Upper lobe of left lung (tissue), 6 donors: ENCODE data around the gene ENDOD1. TPM values are rescaled to one million over a fixed set of nuclear protein-coding genes. Genes with fewer than 3 reads are reported as not detected.

Source experiments
- ATAC-seq, 2 donors: fragments of 200-7000 bp; cut with Tn5 transposase; one replicate each; pipeline ENCODE4 v1.9.1; 2022; ENCODE audit warnings: mild to moderate bottlenecking in 2 of 2, moderate library complexity in 2 of 2; ENCODE audit not compliant: low FRiP score in 2 of 2
- DNase-seq, 2 donors: peaks; one replicate each; pipeline ENCODE4 v3.0.0-alpha.2; 2019 to 2020
- H3K27ac ChIP-seq, 4 donors: fragments of 200-600 bp; sonication (generic); one replicate each; pipeline ENCODE4 v1.5.1; 2016 to 2019
- H3K27me3 ChIP-seq, 4 donors: fragments of 200-600 bp; sonication (generic); one replicate each; pipeline ENCODE4 v1.5.1; 2017 to 2019
- H3K36me3 ChIP-seq, 4 donors: fragments of 200-600 bp; sonication (generic); one replicate each; pipeline ENCODE4 v1.5.1; 2016 to 2019
- H3K4me1 ChIP-seq, 4 donors: fragments of 200-600 bp; sonication (generic); one replicate each; pipeline ENCODE4 v1.5.1; 2018 to 2019
- H3K4me3 ChIP-seq, 4 donors: fragments of 200-600 bp; sonication (generic); one replicate each; pipeline ENCODE4 v1.5.1; 2017 to 2019; ENCODE audit warnings: mild to moderate bottlenecking in 2 of 4, moderate library complexity in 1 of 4
- H3K9me3 ChIP-seq, 4 donors: fragments of 200-600 bp; sonication (generic); one replicate each; pipeline ENCODE4 v1.5.1; 2018 to 2019
- CTCF ChIP-seq, 6 experiments: fragments of 450-650 bp in 4 of 6; fragments of 200-600 bp in 2 of 6; sonication (generic) in 2 of 6; IDR thresholded peaks; one replicate each; pipeline ENCODE4 v1.5.1; 2016 to 2019; ENCODE audit warnings: antibody characterized with exemption in 6 of 6
- EP300 ChIP-seq, 4 donors: sonication (generic); formaldehyde crosslinking; IDR thresholded peaks; one replicate each; pipeline ENCODE4 v1.5.1; 2017; ENCODE audit warnings: antibody characterized with exemption in 4 of 4, control low read depth in 2 of 4
- POLR2A ChIP-seq, 4 donors: fragments of 450-650 bp; IDR thresholded peaks; one replicate each; pipeline ENCODE4 v1.5.1; 2016 to 2017; ENCODE audit warnings: antibody characterized with exemption in 4 of 4, mild to moderate bottlenecking in 2 of 4
- POLR2AphosphoS5 ChIP-seq, 2 donors: sonication (generic); formaldehyde crosslinking; IDR thresholded peaks; one replicate each; pipeline ENCODE4 v1.5.1; 2017; ENCODE audit warnings: antibody characterized with exemption in 2 of 2
- WGBS, 2 donors: methylation state at CpG; one replicate each; pipeline ENCODE4 v1.1.5; 2017 to 2018; 5-methylcytosine and 5-hydroxymethylcytosine counted together
- total RNA-seq, 6 donors: library from RNA; depleted of rRNA in 4 of 6; stranded (reverse); fragments of >200 nt in 4 of 6; gene quantifications; one replicate each; pipeline versions ENCODE4 v1.1.0 to v1.2.1, GENCODE V29; 2016 to 2021
- donor health status: DM: no; HTN: no; CAD: no; lungs with moderate emphysema.
- donor health status: DM: no; HTN: yes; CAD: no; lungs with severe emphysema.

The ENDOD1 gene
- total RNA-seq, 6 donors from 2014 or later = 15.7 to 37.3 (median 27.1) TPM

GRCh38 chr11:95097209-95097608, 7.6 kb downstream of the ENDOD1 start:
- Histone ChIP-seq H3K27me3 (no peaks in the 10 kb centered on the region), H3K36me3 (no peaks in the 10 kb centered on the region), H3K4me3 (no peak overlapping the region), H3K4me1 (peaks cover 14 to 26% (median 19%) of the 10 kb centered on the region in 4 donors), H3K27ac (no peak overlapping the region), H3K9me3 (no peaks in the 10 kb centered on the region)
- no peak for TF ChIP-seq EP300 (IDR thresholded peaks at IDR 0.05)
- no peak for TF ChIP-seq POLR2AphosphoS5 (IDR thresholded peaks at IDR 0.05)
- TF ChIP-seq POLR2A (IDR thresholded peaks at IDR 0.05) = no peak
- no peak for TF ChIP-seq CTCF (IDR thresholded peaks at IDR 0.05)
- ATAC-seq = no peak
- no peak for DNase-seq
- WGBS, 2 donors = 73 to 83% methylated on average over 3 of the region's 3 CpGs

GRCh38 chr11:95098826-95099225, 9.2 kb downstream of the ENDOD1 start:
- no peak for ATAC-seq
- Histone ChIP-seq H3K27me3 (no peaks in the 10 kb centered on the region), H3K9me3 (no peaks in the 10 kb centered on the region), H3K4me1 (peaks cover 3 to 12% (median 6%) of the 10 kb centered on the region in 4 donors), H3K4me3 (no peak overlapping the region), H3K27ac (no peak overlapping the region), H3K36me3 (no peaks in the 10 kb centered on the region)
- DNase-seq = no peak
- WGBS, 2 donors = 85 to 95% methylated on average over 3 of the region's 3 CpGs
- no peak for TF ChIP-seq CTCF (IDR thresholded peaks at IDR 0.05)
- TF ChIP-seq EP300 (IDR thresholded peaks at IDR 0.05) = no peak
- TF ChIP-seq POLR2AphosphoS5 (IDR thresholded peaks at IDR 0.05) = no peak
- TF ChIP-seq POLR2A (IDR thresholded peaks at IDR 0.05) = no peak

GRCh38 chr11:95100191-95100648, 10.6 kb downstream of the ENDOD1 start:
- ATAC-seq = no peak
- Histone ChIP-seq H3K4me1 (peaks cover 3 to 6% (median 6%) of the 10 kb centered on the region in 4 donors), H3K4me3 (no peak overlapping the region), H3K36me3 (no peaks in the 10 kb centered on the region), H3K27me3 (no peaks in the 10 kb centered on the region), H3K9me3 (no peaks in the 10 kb centered on the region), H3K27ac (no peak overlapping the region)
- DNase-seq = no peak
- 80 to 85% methylated on average over 4 of the region's 4 CpGs for WGBS, 2 donors
- TF ChIP-seq POLR2A (IDR thresholded peaks at IDR 0.05) = no peak
- no peak for TF ChIP-seq CTCF (IDR thresholded peaks at IDR 0.05)
- TF ChIP-seq EP300 (IDR thresholded peaks at IDR 0.05) = no peak
- TF ChIP-seq POLR2AphosphoS5 (IDR thresholded peaks at IDR 0.05) = no peak

GRCh38 chr11:95100856-95101507, 11.3 kb downstream of the ENDOD1 start:
- H3K27me3 ChIP-seq = no peaks in the 10 kb centered on the region
- H3K9me3 ChIP-seq = no peaks in the 10 kb centered on the region
- TF ChIP-seq POLR2AphosphoS5 (IDR thresholded peaks at IDR 0.05) (no peak), POLR2A (IDR thresholded peaks at IDR 0.05) (no peak), EP300 (IDR thresholded peaks at IDR 0.05) (no peak), CTCF (IDR thresholded peaks at IDR 0.05) (no peak)
- no peak overlapping the region for H3K4me3 ChIP-seq
- H3K27ac ChIP-seq = no peak overlapping the region
- ATAC-seq (no peak), DNase-seq (no peak)
- H3K36me3 ChIP-seq = no peaks in the 10 kb centered on the region
- H3K4me1 ChIP-seq = peaks cover 0 to 6% (median 6%) of the 10 kb centered on the region in 4 donors
- WGBS, 2 donors = 85 to 93% methylated on average over 6 of the region's 6 CpGs

- DNase-seq (no peak), ATAC-seq (no peak)
- 90 to 100% methylated on average over 1 of the region's 1 CpG for WGBS, 2 donors
- Histone ChIP-seq H3K27ac (no peak overlapping the region), H3K36me3 (no peaks in the 10 kb centered on the region), H3K4me1 (peaks cover 0 to 6% (median 1%) of the 10 kb centered on the region in 4 donors), H3K9me3 (no peaks in the 10 kb centered on the region), H3K27me3 (no peaks in the 10 kb centered on the region), H3K4me3 (no peak overlapping the region)
- no peak for TF ChIP-seq POLR2A (IDR thresholded peaks at IDR 0.05)
- TF ChIP-seq EP300 (IDR thresholded peaks at IDR 0.05) = no peak
- TF ChIP-seq CTCF (IDR thresholded peaks at IDR 0.05) = no peak
- no peak for TF ChIP-seq POLR2AphosphoS5 (IDR thresholded peaks at IDR 0.05)
Observed at GRCh38 chr11:95101935-95102334, 12.3 kb downstream of the ENDOD1 start.
